Hepatocyte (in vitro differentiated cells): ENCODE data around the gene ATP8B2. TPM values are rescaled to one million over a fixed set of nuclear protein-coding genes. Genes with fewer than 3 reads are reported as not detected.

Source experiments
- DNase-seq: peaks from one replicate; pipeline ENCODE4 v3.0.0-alpha.2; 2016; ENCODE audit warnings: low spot score
- H2AFZ ChIP-seq: fragments of 200-600 bp; sonication (generic); 2 replicates; pipeline ENCODE4 v1.6.0; 2016; ENCODE audit warnings: antibody characterized with exemption, mild to moderate bottlenecking
- H3K27ac ChIP-seq: fragments of 200-600 bp; sonication (generic); 2 replicates; pipeline ENCODE4 v1.5.1; 2016; ENCODE audit warnings: mild to moderate bottlenecking
- H3K27me3 ChIP-seq: fragments of 200-600 bp; sonication (generic); 2 replicates; pipeline ENCODE4 v1.6.1; 2016
- H3K36me3 ChIP-seq: fragments of 200-600 bp; sonication (generic); replicated peaks from 2 replicates; pipeline ENCODE4 v1.5.1; 2016; ENCODE audit warnings: low read depth; ENCODE audit not compliant: insufficient read depth
- H3K4me1 ChIP-seq: fragments of 200-600 bp; sonication (generic); 2 replicates; pipeline ENCODE4 v1.5.1; 2016; ENCODE audit warnings: mild to moderate bottlenecking, moderate library complexity; ENCODE audit not compliant: insufficient read depth
- H3K4me2 ChIP-seq: fragments of 200-600 bp; sonication (generic); 2 replicates; pipeline ENCODE4 v1.6.0; 2016
- H3K4me3 ChIP-seq: fragments of 200-600 bp; sonication (generic); 2 replicates; pipeline ENCODE4 v1.5.1; 2016; ENCODE audit warnings: mild to moderate bottlenecking
- H3K79me2 ChIP-seq: fragments of 200-600 bp; sonication (generic); 2 replicates; pipeline ENCODE4 v1.6.0; 2017; ENCODE audit warnings: mild to moderate bottlenecking
- H3K9me2 ChIP-seq: fragments of 200-600 bp; sonication (generic); replicated peaks from 2 replicates; pipeline ENCODE4 v1.6.0; 2017; ENCODE audit warnings: mild to moderate bottlenecking; ENCODE audit not compliant: insufficient read depth
- H3K9me3 ChIP-seq: fragments of 200-600 bp; sonication (generic); 2 replicates; pipeline ENCODE4 v1.5.1; 2016; ENCODE audit warnings: low read depth, mild to moderate bottlenecking
- H4K20me1 ChIP-seq: fragments of 200-600 bp; sonication (generic); 2 replicates; pipeline ENCODE4 v1.6.0; 2016; ENCODE audit warnings: mild to moderate bottlenecking; ENCODE audit not compliant: insufficient read depth, poor library complexity, severe bottlenecking
- EZH2 ChIP-seq: fragments of 200-600 bp; sonication (generic); IDR thresholded peaks from 2 replicates; pipeline ENCODE4 v1.6.1; 2016; ENCODE audit warnings: antibody characterized with exemption, mild to moderate bottlenecking, borderline replicate concordance
- EZH2phosphoT487 ChIP-seq: fragments of 200-600 bp; sonication (generic); IDR thresholded peaks from one replicate; pipeline ENCODE4 v1.6.1; 2018; ENCODE audit warnings: antibody characterized with exemption, mild to moderate bottlenecking, low read depth, moderate library complexity; ENCODE audit not compliant: unreplicated experiment, severe bottlenecking
- WGBS: methylation state at CpG from one replicate; pipeline ENCODE4 v1.1.6; 2016; ENCODE audit warnings: low lambda C conversion rate; ENCODE audit errors: missing lambda C conversion rate; 5-methylcytosine and 5-hydroxymethylcytosine counted together
- polyA plus RNA-seq: library from polyadenylated mRNA; unstranded; fragments of >200 nt; fragmentation: Nextera tagmentation; extraction: Ambion mirVana; gene quantifications from 2 replicates; pipeline ENCODE4 v1.2.1, GENCODE V29; 2016
- small RNA-seq: library from RNA; depleted of rRNA; stranded (forward); fragments of <200 nt; gene quantifications from one replicate; pipeline ENCODE3, GENCODE V24; 2014
- total RNA-seq: library from RNA; depleted of rRNA; stranded (reverse); fragments of >200 nt; gene quantifications from 2 replicates; pipeline ENCODE4 v1.2.3, GENCODE V29; 2014
- TF ChIP-seq, protein P1 (sequence below): fragments of 200-600 bp; sonication (generic); IDR thresholded peaks from 2 replicates; pipeline ENCODE4 v1.5.1; 2016; ENCODE audit warnings: antibody characterized with exemption, mild to moderate bottlenecking; ENCODE audit not compliant: poor library complexity

Gene ATP8B2
- total and polyA plus RNA-seq, 2 experiments from 2014 or later = 8.7 to 42.0 TPM

GRCh38 chr1:154398678-154399077, 73.4 kb downstream of the ATP8B2 start:
- DNase-seq = no peak
- H3K9me2 ChIP-seq = no peaks in the 10 kb centered on the region
- H2AFZ ChIP-seq = no peak overlapping the region
- no peaks in the 10 kb centered on the region for H4K20me1 ChIP-seq
- no peak overlapping the region for H3K27ac ChIP-seq
- no peak overlapping the region for H3K4me3 ChIP-seq
- no peak overlapping the region for H3K4me2 ChIP-seq
- 98% methylated on average over 4 of the region's 4 CpGs for WGBS
- H3K36me3 ChIP-seq = no peaks in the 10 kb centered on the region
- H3K27me3 ChIP-seq = no peaks in the 10 kb centered on the region
- H3K9me3 ChIP-seq = no peaks in the 10 kb centered on the region
- no peaks in the 10 kb centered on the region for H3K4me1 ChIP-seq
- TF ChIP-seq, protein P1, sequence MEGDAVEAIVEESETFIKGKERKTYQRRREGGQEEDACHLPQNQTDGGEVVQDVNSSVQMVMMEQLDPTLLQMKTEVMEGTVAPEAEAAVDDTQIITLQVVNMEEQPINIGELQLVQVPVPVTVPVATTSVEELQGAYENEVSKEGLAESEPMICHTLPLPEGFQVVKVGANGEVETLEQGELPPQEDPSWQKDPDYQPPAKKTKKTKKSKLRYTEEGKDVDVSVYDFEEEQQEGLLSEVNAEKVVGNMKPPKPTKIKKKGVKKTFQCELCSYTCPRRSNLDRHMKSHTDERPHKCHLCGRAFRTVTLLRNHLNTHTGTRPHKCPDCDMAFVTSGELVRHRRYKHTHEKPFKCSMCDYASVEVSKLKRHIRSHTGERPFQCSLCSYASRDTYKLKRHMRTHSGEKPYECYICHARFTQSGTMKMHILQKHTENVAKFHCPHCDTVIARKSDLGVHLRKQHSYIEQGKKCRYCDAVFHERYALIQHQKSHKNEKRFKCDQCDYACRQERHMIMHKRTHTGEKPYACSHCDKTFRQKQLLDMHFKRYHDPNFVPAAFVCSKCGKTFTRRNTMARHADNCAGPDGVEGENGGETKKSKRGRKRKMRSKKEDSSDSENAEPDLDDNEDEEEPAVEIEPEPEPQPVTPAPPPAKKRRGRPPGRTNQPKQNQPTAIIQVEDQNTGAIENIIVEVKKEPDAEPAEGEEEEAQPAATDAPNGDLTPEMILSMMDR = no peak
- TF ChIP-seq EZH2phosphoT487 (no peak), EZH2 (no peak)
- no peaks in the 10 kb centered on the region for H3K79me2 ChIP-seq

DNA sequence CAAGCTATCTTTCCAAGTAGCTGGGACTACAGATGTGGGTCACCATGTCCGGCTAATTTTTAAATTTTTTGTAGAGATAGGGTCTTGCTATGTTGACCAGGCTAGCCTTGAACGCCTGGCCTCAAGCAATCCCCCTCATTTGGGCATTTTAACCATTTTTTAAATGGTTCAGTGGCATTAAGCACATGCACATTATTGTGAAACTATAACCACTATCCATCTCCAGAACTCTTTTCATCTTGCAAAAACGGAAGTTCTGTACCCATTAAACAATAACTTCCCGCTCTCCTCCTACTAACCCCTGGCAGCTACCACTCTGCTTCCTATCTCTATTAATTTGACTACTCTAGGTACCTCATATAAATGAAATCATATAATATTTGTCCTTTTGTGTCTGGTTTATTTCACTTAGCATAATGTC, 75.1 kb downstream of the ATP8B2 start:
- H3K27me3 ChIP-seq = no peaks in the 10 kb centered on the region
- H3K36me3 ChIP-seq = no peaks in the 10 kb centered on the region
- no peak overlapping the region for H3K27ac ChIP-seq
- H2AFZ ChIP-seq = no peak overlapping the region
- no peak for TF ChIP-seq EZH2
- TF ChIP-seq, protein P1 = no peak
- TF ChIP-seq EZH2phosphoT487 = no peak
- H3K9me3 ChIP-seq = no peaks in the 10 kb centered on the region
- H4K20me1 ChIP-seq = no peaks in the 10 kb centered on the region
- H3K4me3 ChIP-seq = no peak overlapping the region
- H3K4me2 ChIP-seq = no peak overlapping the region
- no peaks in the 10 kb centered on the region for H3K9me2 ChIP-seq
- no peaks in the 10 kb centered on the region for H3K79me2 ChIP-seq
- WGBS = 92% methylated on average over 4 of the region's 4 CpGs
- DNase-seq = no peak
- H3K4me1 ChIP-seq = peaks cover 8% of the 10 kb centered on the region

Small RNAs within 50 kb of the gene (small RNA-seq; reads per million reads assigned to genes)
- gene RF00273 = not detected
- gene RNU6-121P = not detected
- gene RNU6-239P = not detected
- gene RNU7-57P = not detected

Other genes starting within 250 kb of the ATP8B2 start
- 0.03 and 0.04 TPM in 2 replicates for gene NUP210L, start 170.5 kb upstream of the ATP8B2 start, total RNA-seq
- not detected in 2 replicates for gene NUP210L, start 170.5 kb upstream of the ATP8B2 start, polyA plus RNA-seq
- gene TPM3, start 133.4 kb upstream of the ATP8B2 start, total RNA-seq = 440 and 441 TPM in 2 replicates
- gene TPM3, start 133.4 kb upstream of the ATP8B2 start, polyA plus RNA-seq = 302 and 321 TPM in 2 replicates
- not detected in 2 replicates for gene CFAP141, start 119.2 kb upstream of the ATP8B2 start, total RNA-seq
- gene CFAP141, start 119.2 kb upstream of the ATP8B2 start, polyA plus RNA-seq = not detected in 2 replicates
- 83.5 and 103 TPM in 2 replicates for gene UBAP2L, start 104.6 kb upstream of the ATP8B2 start, total RNA-seq
- gene UBAP2L, start 104.6 kb upstream of the ATP8B2 start, polyA plus RNA-seq = 119 and 132 TPM in 2 replicates
- gene HAX1, start 52.9 kb upstream of the ATP8B2 start, total RNA-seq = 80.0 and 86.9 TPM in 2 replicates
- 95.1 and 104 TPM in 2 replicates for gene HAX1, start 52.9 kb upstream of the ATP8B2 start, polyA plus RNA-seq
- 0.96 and 2.0 TPM in 2 replicates for gene AQP10, start 4.4 kb upstream of the ATP8B2 start, total RNA-seq
- gene AQP10, start 4.4 kb upstream of the ATP8B2 start, polyA plus RNA-seq = 3.0 and 3.6 TPM in 2 replicates
- gene IL6R, start 79.8 kb downstream of the ATP8B2 start, total RNA-seq = 35.1 and 58.0 TPM in 2 replicates
- gene IL6R, start 79.8 kb downstream of the ATP8B2 start, polyA plus RNA-seq = 38.5 and 39.2 TPM in 2 replicates
- gene TDRD10, start 176.7 kb downstream of the ATP8B2 start, total RNA-seq = 0.20 TPM in 1 of 2 replicates, not detected in the other
- gene TDRD10, start 176.7 kb downstream of the ATP8B2 start, polyA plus RNA-seq = 0.09 TPM in 1 of 2 replicates, not detected in the other
- gene SHE, start 176.9 kb downstream of the ATP8B2 start, total RNA-seq = 0.32 and 0.60 TPM in 2 replicates
- gene SHE, start 176.9 kb downstream of the ATP8B2 start, polyA plus RNA-seq = 0.41 TPM in 1 of 2 replicates, not detected in the other
- gene UBE2Q1, start 233.1 kb downstream of the ATP8B2 start, total RNA-seq = 46.9 and 50.3 TPM in 2 replicates
- 58.6 and 60.3 TPM in 2 replicates for gene UBE2Q1, start 233.1 kb downstream of the ATP8B2 start, polyA plus RNA-seq
- 0.08 and 0.70 TPM in 2 replicates for gene CHRNB2, start 242.3 kb downstream of the ATP8B2 start, total RNA-seq
- gene CHRNB2, start 242.3 kb downstream of the ATP8B2 start, polyA plus RNA-seq = 0.33 TPM in 1 of 2 replicates, not detected in the other